ENCODE results near the gene TANC1. TPM values are rescaled to one million over a fixed set of nuclear protein-coding genes. Genes with fewer than 3 reads are reported as not detected.
"Not testable (repeated sequence)": the region's sequence is repeated elsewhere in the genome, so short reads cannot be mapped to it uniquely, and the experiment has no call there.

Gene TANC1
- polyA plus RNA-seq, 4 donors = 51.3 to 61.5 (median 55.7) TPM

- DNase-seq (ENCODE audit: low read depth in 4 of 4, low spot score in 2 of 4) = no peak
Measured at GRCh38 chr2:159022019-159022418, 53.6 kb downstream of the TANC1 start.

- DNase-seq (ENCODE audit: low read depth in 4 of 4, low spot score in 2 of 4) = no peak
Measured at GRCh38 chr2:159026170-159026569, 57.7 kb downstream of the TANC1 start.

- DNase-seq (ENCODE audit: low read depth in 4 of 4, low spot score in 2 of 4) = no peak
Measured at GRCh38 chr2:159028776-159029175, 60.3 kb downstream of the TANC1 start.

- DNase-seq (ENCODE audit: low read depth in 4 of 4, low spot score in 2 of 4) = no peak
Measured at GRCh38 chr2:159029936-159030335, 61.5 kb downstream of the TANC1 start.

- DNase-seq (ENCODE audit: low read depth in 4 of 4, low spot score in 2 of 4) = peak; percentile 32 to 45 (median 38)
Measured at GRCh38 chr2:159030674-159031380, 62.4 kb downstream of the TANC1 start.

- no peak for DNase-seq (ENCODE audit: low read depth in 4 of 4, low spot score in 2 of 4)
Measured at GRCh38 chr2:159032146-159032545, 63.7 kb downstream of the TANC1 start.

GRCh38 chr2:159032580-159032979 is 64.1 kb downstream of the TANC1 start:
- DNase-seq (ENCODE audit: low read depth in 4 of 4, low spot score in 2 of 4) = no peak

GRCh38 chr2:159034713-159035112 is 66.3 kb downstream of the TANC1 start:
- no peak for DNase-seq (ENCODE audit: low read depth in 4 of 4, low spot score in 2 of 4)

- DNase-seq (ENCODE audit: low read depth in 4 of 4, low spot score in 2 of 4) = no peak
Measured at GRCh38 chr2:159035790-159036411, 67.5 kb downstream of the TANC1 start.

GRCh38 chr2:159036461-159036860 is 68.0 kb downstream of the TANC1 start:
- not testable (repeated sequence) for DNase-seq (ENCODE audit: low read depth in 4 of 4, low spot score in 2 of 4)

GRCh38 chr2:159041328-159041727 is 72.9 kb downstream of the TANC1 start:
- DNase-seq (ENCODE audit: low read depth in 4 of 4, low spot score in 2 of 4) = not testable (repeated sequence)

GRCh38 chr2:159042115-159042850 is 73.8 kb downstream of the TANC1 start:
- no peak for DNase-seq (ENCODE audit: low read depth in 4 of 4, low spot score in 2 of 4)

- no peak for DNase-seq (ENCODE audit: low read depth in 4 of 4, low spot score in 2 of 4)
Measured at GRCh38 chr2:159043710-159044109, 75.3 kb downstream of the TANC1 start.

- DNase-seq (ENCODE audit: low read depth in 4 of 4, low spot score in 2 of 4) = no peak
Measured at GRCh38 chr2:159044804-159045286, 76.4 kb downstream of the TANC1 start.

GRCh38 chr2:159045545-159046454 is 77.4 kb downstream of the TANC1 start:
- no peak for DNase-seq (ENCODE audit: low read depth in 4 of 4, low spot score in 2 of 4)

GRCh38 chr2:159046966-159047365 is 78.5 kb downstream of the TANC1 start:
- no peak for DNase-seq (ENCODE audit: low read depth in 4 of 4, low spot score in 2 of 4)

- DNase-seq (ENCODE audit: low read depth in 4 of 4, low spot score in 2 of 4) = no peak
Measured at GRCh38 chr2:159050426-159050825, 82.0 kb downstream of the TANC1 start.

- no peak for DNase-seq (ENCODE audit: low read depth in 4 of 4, low spot score in 2 of 4)
Measured at GRCh38 chr2:159051133-159051532, 82.7 kb downstream of the TANC1 start.

- DNase-seq (ENCODE audit: low read depth in 4 of 4, low spot score in 2 of 4) = no peak
Measured at GRCh38 chr2:159051661-159052060, 83.2 kb downstream of the TANC1 start.

GRCh38 chr2:159052157-159052601 is 83.7 kb downstream of the TANC1 start:
- DNase-seq (ENCODE audit: low read depth in 4 of 4, low spot score in 2 of 4) = no peak

Measured in left renal cortex interstitium (tissue), 4 donors.